SU-DHL-6 (cell line): ENCODE results near the gene ELL2.

Experiments
- H2AFZ ChIP-seq: fragments of 200-600 bp; sonication (generic); 2 replicates; pipeline ENCODE4 v1.6.1; 2014; ENCODE audit warnings: low read depth, mild to moderate bottlenecking, moderate library complexity, mixed read lengths, antibody characterized with exemption, low read length; ENCODE audit not compliant: severe bottlenecking
- H3F3A ChIP-seq: fragments of 200-600 bp; shearing (Covaris generic); 2 replicates; pipeline ENCODE4 v1.6.0; 2016; ENCODE audit warnings: antibody characterized with exemption, mild to moderate bottlenecking; ENCODE audit not compliant: insufficient read depth
- H3K27ac ChIP-seq: fragments of 200-600 bp; sonication (generic); 2 replicates; pipeline ENCODE4 v1.5.1; 2016; ENCODE audit warnings: low read depth, mild to moderate bottlenecking, low read length, moderate library complexity, mixed read lengths
- H3K27me3 ChIP-seq: fragments of 200-600 bp; sonication (generic), shearing (Covaris generic); 2 replicates; pipeline ENCODE4 v1.6.0; 2014; ENCODE audit warnings: mild to moderate bottlenecking, low read length
- H3K36me3 ChIP-seq: fragments of 200-600 bp; sonication (generic); 2 replicates; pipeline ENCODE4 v1.6.1; 2014; ENCODE audit warnings: mild to moderate bottlenecking, low read length, mixed read lengths
- H3K4me2 ChIP-seq: fragments of 300-600, 200-600 bp; shearing (Covaris generic), sonication (generic); 2 replicates; pipeline ENCODE4 v1.6.0; 2014; ENCODE audit warnings: low read length, low read depth, mild to moderate bottlenecking; ENCODE audit not compliant: poor library complexity, severe bottlenecking
- H3K4me3 ChIP-seq: fragments of 200-600 bp; sonication (generic); 2 replicates; pipeline ENCODE4 v1.5.1; 2014; ENCODE audit warnings: antibody characterized with exemption, low read length, mild to moderate bottlenecking, mixed read lengths; ENCODE audit not compliant: insufficient read depth, poor library complexity, severe bottlenecking
- H3K79me2 ChIP-seq: fragments of 200-600 bp; sonication (generic); 2 replicates; pipeline ENCODE4 v1.6.1; 2014; ENCODE audit warnings: mild to moderate bottlenecking, low read length, moderate library complexity; ENCODE audit not compliant: insufficient read depth
- H3K9ac ChIP-seq: fragments of 200-600 bp; sonication (generic); 2 replicates; pipeline ENCODE4 v1.7.0; 2014; ENCODE audit warnings: mild to moderate bottlenecking, low read length
- H3K9me2 ChIP-seq: fragments of 200-600 bp; sonication (generic); replicated peaks from 2 replicates; pipeline ENCODE4 v1.6.1; 2014; ENCODE audit warnings: low read length; ENCODE audit not compliant: insufficient read depth
- H3K9me3 ChIP-seq: fragments of 200-600 bp; sonication (generic); 2 replicates; pipeline ENCODE4 v1.6.1; 2014; ENCODE audit warnings: low read length, mixed read lengths; ENCODE audit not compliant: insufficient read depth
- H4K20me1 ChIP-seq: fragments of 200-600 bp; sonication (generic); 2 replicates; pipeline ENCODE4 v1.6.1; 2014; ENCODE audit warnings: low read depth, mild to moderate bottlenecking, antibody characterized with exemption, low read length, moderate library complexity, mixed read lengths
- CTCF ChIP-seq: fragments of 200-600 bp; sonication (generic); IDR thresholded peaks from one replicate; pipeline ENCODE4 v1.5.1; 2017; ENCODE audit warnings: antibody characterized with exemption, mild to moderate bottlenecking, low read length, moderate library complexity; ENCODE audit not compliant: insufficient read depth, poor library complexity, severe bottlenecking
- EZH2phosphoT487 ChIP-seq: fragments of 200-600 bp; sonication (generic), shearing (Covaris generic); conservative IDR thresholded peaks from 2 replicates; pipeline ENCODE4 v1.6.1; 2018; ENCODE audit warnings: mild to moderate bottlenecking, antibody characterized with exemption, low read length, moderate library complexity, mixed read lengths

The ELL2 gene

GRCh38 chr5:95845391-95845790 is 116.3 kb downstream of the ELL2 start:
- Histone ChIP-seq H3K9me2 (no peaks in the 10 kb centered on the region), H3K9ac (no peak overlapping the region), H3K27me3 (no peaks in the 10 kb centered on the region), H2AFZ (no peak overlapping the region), H3K27ac (no peak overlapping the region), H3K4me3 (no peak overlapping the region), H3K36me3 (no peaks in the 10 kb centered on the region), H3K9me3 (no peaks in the 10 kb centered on the region), H3K4me2 (no peak overlapping the region), H3F3A (no peaks in the 10 kb centered on the region), H4K20me1 (no peaks in the 10 kb centered on the region), H3K79me2 (no peaks in the 10 kb centered on the region)
- TF ChIP-seq CTCF (no peak), EZH2phosphoT487 (no peak)

GRCh38 chr5:95843733-95844223 is 117.9 kb downstream of the ELL2 start:
- H2AFZ ChIP-seq = no peak overlapping the region
- H3K9me3 ChIP-seq = no peaks in the 10 kb centered on the region
- no peaks in the 10 kb centered on the region for H3F3A ChIP-seq
- H3K4me2 ChIP-seq = no peak overlapping the region
- no peak overlapping the region for H3K27ac ChIP-seq
- TF ChIP-seq EZH2phosphoT487 (no peak), CTCF (no peak)
- no peak overlapping the region for H3K9ac ChIP-seq
- no peaks in the 10 kb centered on the region for H3K79me2 ChIP-seq
- no peaks in the 10 kb centered on the region for H4K20me1 ChIP-seq
- no peaks in the 10 kb centered on the region for H3K27me3 ChIP-seq
- no peaks in the 10 kb centered on the region for H3K36me3 ChIP-seq
- H3K9me2 ChIP-seq = no peaks in the 10 kb centered on the region
- H3K4me3 ChIP-seq = no peak overlapping the region

DNA sequence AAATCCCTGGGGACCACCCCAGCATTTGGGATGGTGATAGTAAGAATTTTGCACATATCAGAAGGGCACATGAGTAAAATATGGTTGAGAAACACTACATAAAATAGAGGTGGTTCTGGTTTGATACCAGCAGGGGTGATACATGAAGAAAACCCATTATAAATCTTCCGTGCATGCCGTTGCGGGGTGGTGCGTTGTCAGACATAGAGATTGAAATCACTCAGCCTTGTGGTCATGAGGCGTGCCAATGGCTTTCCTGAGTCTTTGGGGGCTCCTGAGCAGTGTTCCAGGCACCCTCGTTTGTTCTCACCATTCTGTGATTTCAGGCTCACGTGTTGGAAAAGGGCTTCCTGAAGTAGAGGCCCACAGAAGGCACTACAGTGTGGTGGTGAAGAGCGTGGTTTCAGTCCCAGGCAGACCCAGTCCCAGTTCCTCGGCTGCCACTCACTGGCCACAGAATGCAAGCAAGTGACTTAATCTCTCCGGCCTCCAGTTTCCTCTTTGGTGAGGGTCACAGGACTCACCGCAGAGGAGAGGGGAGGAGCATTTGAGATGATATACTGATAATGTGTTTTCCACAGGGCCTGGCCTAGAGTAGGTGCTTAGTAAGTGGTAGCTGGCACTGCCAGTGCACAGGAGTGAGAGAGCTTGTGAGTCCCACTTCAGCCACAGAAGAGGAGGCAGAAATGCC is 118.7 kb downstream of the ELL2 start:
- H3F3A ChIP-seq = no peaks in the 10 kb centered on the region
- no peak overlapping the region for H3K9ac ChIP-seq
- no peaks in the 10 kb centered on the region for H4K20me1 ChIP-seq
- TF ChIP-seq EZH2phosphoT487 (no peak), CTCF (no peak)
- H3K9me3 ChIP-seq = no peaks in the 10 kb centered on the region
- no peak overlapping the region for H3K4me3 ChIP-seq
- no peak overlapping the region for H2AFZ ChIP-seq
- no peaks in the 10 kb centered on the region for H3K36me3 ChIP-seq
- H3K4me2 ChIP-seq = no peak overlapping the region
- H3K27ac ChIP-seq = no peak overlapping the region
- no peaks in the 10 kb centered on the region for H3K79me2 ChIP-seq
- H3K9me2 ChIP-seq = no peaks in the 10 kb centered on the region
- no peaks in the 10 kb centered on the region for H3K27me3 ChIP-seq
